Globus pallidus (tissue), 1 donor: ENCODE results near the gene VKORC1.
A peak's percentile ranks its signal among the peaks of the same experiment; 100 is the strongest.

Experiments
- DNase-seq: peaks from one replicate; pipeline ENCODE4 v3.0.0-alpha.2; 2015; ENCODE audit warnings: low spot score

VKORC1 gene

DNA sequence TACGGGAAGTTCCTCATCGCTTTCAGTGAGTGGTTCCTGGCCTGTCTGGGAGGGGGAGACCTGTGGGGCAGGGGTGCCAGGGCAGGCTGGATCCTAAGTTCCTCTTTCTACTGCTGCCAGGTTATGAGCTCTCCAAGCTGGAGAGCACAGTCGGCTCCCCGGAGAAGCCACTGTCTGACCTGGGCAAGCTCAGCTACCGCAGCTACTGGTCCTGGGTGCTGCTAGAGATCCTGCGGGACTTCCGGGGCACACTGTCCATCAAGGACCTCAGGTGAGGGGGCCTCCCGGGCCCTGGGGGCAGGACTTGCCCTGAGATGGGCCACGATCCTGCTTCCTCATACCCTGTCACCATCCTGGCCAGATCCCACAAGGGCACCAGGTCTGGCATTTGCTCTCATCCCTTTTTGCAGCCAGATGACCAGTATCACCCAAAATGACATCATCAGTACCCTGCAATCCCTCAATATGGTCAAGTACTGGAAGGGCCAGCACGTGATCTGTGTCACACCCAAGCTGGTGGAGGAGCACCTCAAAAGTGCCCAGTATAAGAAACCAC is 35.8 kb upstream of the VKORC1 start:
- no peak for DNase-seq

DNA sequence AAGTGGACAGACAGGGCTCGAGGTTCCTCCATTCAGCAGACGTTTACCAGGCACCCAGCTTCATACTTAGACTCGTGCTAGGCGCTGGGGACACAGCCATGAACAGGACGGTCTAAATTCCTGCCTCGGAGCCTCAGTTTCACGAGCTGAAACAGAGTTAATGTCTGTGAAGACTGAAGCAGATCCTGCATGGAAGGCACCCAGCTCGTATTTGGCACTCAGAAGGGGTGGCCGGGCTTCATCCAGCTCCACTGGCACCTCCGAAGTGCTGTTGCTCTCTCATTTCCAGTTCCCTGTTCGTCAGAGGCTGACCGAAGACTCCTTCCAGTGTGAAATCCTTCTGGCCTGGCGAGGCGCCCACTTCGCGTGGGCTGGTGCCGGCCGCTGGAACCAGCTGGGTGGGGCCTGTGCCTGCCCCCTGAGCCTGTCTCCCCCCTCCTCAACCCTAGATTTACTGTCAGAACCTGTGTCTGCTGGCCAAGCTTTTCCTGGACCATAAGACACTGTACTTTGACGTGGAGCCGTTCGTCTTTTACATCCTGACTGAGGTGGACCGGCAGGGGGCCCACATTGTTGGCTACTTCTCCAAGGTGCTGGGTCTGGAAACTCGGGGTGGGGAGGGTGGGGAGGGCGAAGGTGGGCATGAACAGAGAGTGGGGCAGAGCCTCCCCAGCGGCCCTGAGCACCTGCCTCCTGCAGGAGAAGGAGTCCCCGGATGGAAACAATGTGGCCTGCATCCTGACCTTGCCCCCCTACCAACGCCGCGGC is 35.2 kb upstream of the VKORC1 start:
- no peak for DNase-seq

DNA sequence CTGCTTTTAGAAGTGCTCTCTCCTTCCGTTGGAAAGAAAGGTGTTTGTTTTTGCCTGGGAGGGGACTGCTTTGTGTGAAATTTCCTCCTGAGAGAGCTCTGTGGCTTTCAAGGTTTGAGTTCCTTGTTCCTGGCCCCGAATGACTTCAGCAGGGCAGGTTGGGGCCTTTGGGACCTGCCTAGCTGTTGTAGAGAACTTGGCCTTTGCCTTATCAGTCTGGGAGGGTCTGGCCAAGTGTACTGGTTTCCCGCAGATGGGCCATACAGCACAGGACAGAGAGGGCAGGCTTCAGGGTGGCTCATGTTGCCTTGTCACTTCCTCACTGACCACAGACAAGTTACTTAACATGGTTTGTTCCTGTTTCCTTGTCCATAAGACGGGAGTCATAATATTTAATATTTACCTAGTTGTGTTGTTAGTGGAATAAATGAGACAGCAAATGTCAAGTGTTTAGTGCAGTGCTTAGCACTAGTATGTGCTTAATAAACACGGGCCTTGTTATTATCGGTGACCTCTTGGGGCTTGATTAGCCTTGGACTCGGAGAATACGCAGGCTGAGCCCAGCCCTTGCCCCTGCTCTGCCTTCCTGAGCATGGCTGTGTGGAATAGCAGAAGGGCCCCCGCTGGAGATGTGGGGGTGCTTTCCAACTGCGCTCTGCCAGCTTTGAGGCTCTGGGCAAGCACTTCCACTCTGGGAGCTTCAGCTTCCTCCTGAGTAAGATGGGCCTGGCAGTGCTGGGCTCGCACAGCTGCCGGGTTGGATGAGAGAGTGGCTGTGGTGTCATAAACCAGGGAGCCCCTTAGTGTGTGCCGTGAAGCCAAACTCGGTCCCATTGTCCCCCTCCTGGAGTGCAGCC is 34.3 kb upstream of the VKORC1 start:
- DNase-seq: peak; percentile 55

DNA sequence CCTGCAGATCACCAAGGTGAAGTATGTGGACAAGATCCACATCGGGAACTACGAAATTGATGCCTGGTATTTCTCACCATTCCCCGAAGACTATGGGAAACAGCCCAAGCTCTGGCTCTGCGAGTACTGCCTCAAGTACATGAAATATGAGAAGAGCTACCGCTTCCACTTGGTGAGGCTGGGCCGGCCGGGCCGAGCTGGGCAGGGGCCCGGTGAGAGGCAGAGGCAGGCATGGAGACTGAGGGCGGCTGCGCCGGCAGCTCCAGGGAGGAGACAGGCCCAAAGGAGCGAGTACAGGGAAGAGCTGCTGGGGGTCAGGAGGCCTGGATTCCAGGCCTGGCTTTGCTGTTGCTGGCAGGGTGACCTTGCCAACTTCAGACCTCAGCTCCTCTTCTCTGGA is 32.6 kb upstream of the VKORC1 start:
- DNase-seq: no peak

DNA sequence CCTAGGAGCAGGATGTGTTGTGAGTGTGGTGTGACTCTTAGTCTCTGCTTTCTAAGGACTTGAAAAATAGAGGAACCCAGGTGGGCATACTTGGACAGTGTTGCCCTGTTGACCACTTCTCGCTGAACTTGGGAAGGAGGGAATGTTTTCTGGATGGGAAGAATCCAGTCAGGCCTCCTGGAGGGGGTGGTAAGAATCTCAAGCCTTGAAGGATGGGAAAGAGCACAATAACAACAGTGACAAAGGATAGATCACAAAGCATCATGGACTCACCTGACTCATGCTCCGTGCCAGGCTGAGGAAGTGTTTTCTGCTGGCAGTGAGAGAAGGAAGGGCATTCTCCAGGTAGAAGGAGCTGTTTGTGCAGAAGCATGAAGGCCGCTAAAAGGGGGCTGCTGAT is 31.2 kb upstream of the VKORC1 start:
- no peak for DNase-seq

DNA sequence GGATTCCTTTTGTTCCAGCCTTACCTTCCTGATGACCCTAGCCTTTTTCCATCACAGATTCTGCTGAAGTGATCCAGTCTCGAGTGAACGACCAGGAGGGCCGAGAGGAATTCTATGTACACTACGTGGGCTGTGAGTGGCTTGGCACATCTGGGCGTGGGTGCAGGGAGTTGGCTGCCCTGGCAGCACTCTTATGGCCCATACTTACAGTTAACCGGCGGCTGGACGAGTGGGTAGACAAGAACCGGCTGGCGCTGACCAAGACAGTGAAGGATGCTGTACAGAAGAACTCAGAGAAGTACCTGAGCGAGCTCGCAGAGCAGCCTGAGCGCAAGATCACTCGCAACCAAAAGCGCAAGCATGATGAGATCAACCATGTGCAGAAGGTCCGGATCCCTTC is 25.5 kb upstream of the VKORC1 start:
- DNase-seq: no peak

DNA sequence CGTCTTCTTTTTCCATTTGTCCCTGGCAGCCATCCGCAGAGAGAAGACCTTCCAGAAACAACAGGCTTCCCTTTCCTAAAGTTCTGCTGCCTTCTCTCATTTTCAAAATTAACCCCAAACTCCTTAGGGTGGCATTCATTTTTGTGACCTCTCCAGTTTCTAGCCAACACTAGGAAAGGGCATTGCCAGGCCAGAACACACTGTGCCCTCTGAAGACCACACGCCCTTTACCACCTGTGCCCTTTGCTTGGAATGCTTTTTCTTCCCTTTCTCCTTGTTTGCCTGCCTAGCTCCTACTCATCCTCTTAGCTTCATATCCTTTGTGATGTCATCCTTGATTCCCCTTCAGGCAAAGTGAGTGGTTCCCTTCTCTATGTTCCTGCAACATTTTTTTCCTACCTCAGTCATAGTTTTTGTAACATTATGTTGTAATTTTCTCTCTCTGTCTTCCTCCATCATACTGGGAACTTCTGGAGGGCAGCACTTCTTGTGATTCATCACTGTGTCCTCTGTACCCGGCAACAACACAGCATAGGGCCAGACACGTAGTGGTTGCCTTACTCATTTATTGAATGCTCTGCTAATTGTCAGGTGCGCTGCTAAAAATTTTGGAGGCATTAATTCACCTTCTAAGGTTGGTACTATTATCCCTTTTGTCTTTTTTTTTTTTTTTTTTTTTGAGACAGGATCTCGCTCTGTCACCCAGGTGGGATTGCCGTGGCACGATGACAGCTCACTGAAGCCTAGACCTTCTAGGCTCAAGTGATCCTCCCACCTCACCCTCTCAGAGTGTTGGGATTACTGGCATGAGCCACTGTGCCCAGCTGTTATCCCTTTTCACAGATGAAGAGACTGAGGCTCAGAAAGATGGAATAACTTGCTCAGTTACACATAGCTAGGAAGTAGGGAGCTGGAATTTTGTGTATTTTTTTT is 23.9 kb upstream of the VKORC1 start:
- no peak for DNase-seq

DNA sequence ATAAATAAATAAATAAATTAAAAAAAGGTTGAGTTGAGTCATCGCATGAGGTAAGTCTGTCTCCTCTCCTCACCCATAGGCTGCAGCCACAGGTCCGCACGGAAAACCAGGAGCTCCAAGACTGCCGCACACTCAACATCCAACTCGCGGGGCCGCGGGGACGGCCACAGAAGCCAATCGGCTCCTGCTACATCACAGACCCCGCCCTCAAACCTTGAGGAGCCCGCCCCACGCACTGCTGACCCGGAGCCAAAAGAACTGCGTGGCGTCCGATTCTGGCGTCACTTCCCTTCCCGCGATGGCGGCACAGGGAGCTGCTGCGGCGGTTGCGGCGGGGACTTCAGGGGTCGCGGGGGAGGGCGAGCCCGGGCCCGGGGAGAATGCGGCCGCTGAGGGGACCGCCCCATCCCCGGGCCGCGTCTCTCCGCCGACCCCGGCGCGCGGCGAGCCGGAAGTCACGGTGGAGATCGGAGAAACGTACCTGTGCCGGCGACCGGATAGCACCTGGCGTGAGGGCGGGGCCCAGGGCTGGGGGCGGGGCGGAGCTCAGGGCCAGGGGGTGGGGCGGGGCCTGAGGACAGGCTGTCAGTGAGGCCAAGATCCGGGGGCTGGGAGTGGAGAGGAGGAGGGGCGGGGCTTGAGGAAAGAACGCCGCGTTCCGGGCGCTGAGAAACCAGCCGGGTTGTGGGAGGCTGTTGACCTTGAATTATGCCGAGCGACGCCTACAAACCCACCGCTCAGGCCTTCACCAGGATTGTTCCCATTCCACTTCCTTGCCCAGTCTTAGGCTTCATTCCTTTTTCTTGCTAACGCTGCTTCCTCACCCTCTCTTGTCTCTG is 23.0 kb upstream of the VKORC1 start, which contains the start of gene KAT8:
KAT8 (plus strand) TSS at position 281 of the 839 bp plus-strand sequence; CDS start at position 299, 18 bp downstream.
- DNase-seq: peak; percentile 97

DNA sequence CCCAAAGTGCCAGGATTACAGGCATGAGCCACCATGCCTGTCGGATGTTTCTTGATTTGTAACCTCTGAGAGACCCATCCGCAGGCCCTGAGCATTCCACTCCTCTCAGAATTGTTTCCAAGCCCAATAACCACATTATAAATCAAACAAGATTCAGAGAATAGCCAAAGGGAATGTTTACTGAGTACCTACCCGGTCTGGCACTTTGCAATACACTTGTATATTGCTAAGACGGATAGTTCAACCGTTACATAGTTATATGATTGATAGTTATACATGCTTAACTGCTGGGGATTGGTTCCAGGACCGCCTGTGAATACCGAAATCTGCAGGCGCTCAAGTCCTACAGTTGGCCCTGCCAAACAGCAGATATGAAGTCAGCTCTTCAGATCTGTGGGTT is 19.9 kb upstream of the VKORC1 start:
- DNase-seq: no peak

DNA sequence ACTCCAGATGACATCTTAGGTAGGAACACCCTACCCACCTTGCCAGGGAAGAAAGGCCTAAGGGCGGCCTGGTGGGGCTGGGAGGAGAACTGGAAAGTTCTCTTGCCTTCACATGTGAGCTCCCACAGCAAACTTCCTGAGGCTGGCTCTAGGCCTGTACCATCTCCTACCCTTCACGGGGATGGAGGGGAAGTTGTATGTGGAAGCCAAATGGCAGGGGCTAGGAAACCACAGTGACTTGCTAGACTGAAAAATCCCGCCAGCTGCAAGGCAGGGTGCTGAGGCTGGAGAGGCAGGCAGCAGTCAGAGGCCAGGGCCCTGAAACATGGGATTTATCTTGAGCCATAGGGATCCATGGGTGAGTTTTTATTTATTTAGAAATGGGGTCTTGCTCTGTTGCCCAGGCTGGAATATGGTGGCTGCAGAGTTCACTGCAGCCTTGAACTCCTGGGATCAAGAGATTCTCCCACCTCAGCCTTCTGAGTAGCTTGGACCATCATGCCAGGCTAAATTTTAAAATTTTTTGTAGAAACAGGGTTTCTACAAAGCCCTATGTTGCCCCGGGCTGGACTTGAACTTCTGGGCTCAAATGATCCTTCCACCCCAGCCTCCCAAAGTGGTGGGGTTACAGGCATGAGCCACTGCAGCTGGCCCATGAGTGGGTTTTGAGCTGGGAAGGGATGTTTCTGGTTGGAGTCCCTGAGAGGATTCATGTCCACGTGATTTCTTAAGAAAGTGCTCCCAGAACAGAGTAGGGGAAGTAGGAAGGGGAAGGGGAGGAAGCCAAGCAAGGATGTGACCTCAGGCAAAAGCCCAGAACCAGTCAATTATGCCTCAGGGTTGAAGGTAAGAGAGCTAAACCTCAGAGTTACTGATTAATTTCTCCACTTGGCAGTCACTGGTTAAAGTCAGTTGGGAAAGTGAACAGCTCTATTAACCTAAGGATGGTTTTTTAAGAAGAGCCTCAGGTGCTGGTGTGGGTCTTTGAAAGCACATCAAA is 18.8 kb upstream of the VKORC1 start:
- DNase-seq: peak; percentile 46

DNA sequence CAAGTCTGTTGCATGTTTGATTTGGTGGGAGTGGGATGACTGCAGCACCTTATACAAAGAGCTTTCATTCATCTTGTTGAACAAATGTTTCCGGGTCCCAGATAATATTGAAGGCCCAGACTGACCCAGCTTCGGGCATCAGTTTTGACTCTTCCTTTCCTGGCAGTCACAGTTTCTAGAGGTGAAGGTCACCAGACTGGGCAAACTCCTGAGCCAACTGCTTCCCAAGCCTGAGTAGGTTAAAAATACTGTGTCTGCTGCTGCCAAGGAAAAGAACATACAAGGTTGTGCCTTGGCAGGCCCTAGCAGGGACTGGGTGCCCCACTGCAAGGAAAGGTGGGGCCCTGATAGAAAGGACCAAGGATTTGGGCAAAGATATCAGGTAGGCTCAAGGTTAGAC is 18.1 kb upstream of the VKORC1 start:
- DNase-seq: no peak

DNA sequence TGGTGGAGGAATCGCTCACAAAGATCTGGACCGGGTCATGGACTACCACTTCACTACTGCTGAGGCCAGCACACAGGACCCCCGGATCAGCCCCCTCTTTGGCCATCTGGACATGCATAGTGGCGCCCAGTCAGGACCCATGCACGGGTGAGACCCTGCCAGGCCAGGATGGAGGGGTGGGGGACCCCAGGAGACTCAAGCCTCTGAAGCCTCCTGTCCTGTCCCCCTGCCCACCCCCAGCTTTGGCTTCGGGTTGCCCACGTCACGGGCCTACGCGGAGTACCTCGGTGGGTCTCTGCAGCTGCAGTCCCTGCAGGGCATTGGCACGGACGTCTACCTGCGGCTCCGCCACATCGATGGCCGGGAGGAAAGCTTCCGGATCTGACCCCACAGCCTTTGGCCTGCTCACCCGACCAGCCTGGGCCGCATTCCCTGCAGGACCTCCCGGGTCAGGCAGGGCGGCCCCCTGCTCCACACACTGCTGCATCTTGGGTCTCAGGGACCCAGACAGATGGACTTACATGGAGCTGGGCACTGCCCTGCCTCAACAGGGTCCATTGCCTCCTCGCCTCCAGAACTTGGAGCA is 17.4 kb upstream of the VKORC1 start:
- no peak for DNase-seq

DNA sequence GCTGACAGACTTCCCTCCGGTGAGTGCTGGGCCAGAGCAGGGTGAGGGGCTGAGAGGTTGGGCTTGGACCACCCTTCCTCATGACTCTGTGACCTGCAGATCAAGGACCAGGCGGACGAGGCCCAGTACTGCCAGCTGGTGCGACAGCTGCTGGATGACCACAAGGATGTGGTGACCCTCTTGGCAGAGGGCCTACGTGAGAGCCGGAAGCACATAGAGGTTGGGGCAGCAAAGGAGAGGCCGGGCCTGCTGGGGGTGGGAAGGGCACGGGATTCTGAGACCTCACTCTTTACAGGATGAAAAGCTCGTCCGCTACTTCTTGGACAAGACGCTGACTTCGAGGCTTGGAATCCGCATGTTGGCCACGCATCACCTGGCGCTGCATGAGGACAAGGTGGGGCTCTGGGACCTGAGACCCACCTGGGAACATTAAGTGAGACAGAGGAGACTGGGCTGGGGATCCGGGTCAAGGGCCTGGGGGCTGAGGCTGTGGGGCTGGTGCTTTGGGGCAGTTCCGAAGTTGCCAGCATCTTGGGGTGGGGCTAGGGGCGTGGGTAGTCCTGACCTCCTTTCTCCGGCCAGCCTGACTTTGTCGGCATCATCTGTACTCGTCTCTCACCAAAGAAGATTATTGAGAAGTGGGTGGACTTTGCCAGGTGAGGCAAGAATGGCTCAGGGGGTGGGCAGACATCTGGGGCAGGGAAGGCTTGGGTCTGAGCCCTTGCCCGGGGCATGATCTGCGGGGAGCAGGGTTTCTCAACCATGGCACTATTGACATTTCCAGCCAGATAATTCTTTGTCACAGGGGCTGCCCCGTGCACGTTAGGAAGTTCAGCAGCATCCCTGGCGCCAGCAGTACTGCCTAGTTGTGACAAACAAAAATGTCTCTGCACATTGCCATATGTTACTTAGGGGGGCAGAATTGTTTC is 15.8 kb upstream of the VKORC1 start:
- DNase-seq: no peak

DNA sequence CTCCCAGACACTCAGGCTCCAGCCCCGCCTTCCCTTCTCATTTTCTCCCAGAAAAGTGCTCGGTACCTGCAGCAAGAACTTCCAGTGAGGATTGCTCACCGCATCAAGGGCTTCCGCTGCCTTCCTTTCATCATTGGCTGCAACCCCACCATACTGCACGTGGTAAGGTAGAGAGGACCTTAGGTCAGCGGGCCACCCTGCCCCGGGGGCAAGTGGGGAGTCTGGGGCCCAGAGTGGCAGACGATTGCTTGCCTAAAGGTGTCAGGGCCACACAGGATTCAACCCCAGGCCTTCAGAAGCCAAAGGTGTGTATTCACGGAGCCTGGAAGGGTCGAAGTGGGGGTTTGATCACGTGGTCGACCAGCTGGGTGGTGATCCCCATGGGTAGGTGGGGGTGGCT is 15.0 kb upstream of the VKORC1 start:
- DNase-seq: no peak

DNA sequence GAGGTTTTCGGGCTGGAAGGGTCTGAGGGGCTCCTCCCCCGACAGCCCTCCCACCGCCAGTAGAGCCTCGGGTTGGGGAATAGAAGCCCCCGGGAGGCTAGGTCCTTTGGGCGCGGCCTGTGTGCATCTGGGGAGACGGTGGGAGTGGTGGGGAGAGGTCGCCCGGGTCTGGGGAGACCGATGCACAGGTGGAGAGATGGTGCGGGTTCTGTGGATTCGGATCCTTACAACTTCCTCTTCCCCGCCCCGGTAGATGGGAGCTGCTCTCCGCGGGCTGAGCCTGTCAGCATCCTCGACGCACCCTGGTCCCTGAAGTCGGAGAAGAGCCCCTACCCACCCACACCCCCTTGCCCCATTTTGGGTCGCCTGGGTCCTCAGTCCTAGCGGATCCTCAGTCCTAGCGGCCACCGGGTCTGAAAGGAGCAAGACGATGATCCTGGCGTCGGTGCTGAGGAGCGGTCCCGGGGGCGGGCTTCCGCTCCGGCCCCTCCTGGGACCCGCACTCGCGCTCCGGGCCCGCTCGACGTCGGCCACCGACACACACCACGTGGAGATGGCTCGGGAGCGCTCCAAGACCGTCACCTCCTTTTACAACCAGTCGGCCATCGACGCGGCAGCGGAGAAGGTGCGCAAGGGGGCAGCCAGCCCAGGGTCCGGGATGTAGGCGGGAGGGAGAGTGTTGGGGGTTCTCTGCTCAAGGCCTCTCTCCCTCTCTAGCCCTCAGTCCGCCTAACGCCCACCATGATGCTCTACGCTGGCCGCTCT is 14.4 kb upstream of the VKORC1 start:
- DNase-seq: no peak

DNA sequence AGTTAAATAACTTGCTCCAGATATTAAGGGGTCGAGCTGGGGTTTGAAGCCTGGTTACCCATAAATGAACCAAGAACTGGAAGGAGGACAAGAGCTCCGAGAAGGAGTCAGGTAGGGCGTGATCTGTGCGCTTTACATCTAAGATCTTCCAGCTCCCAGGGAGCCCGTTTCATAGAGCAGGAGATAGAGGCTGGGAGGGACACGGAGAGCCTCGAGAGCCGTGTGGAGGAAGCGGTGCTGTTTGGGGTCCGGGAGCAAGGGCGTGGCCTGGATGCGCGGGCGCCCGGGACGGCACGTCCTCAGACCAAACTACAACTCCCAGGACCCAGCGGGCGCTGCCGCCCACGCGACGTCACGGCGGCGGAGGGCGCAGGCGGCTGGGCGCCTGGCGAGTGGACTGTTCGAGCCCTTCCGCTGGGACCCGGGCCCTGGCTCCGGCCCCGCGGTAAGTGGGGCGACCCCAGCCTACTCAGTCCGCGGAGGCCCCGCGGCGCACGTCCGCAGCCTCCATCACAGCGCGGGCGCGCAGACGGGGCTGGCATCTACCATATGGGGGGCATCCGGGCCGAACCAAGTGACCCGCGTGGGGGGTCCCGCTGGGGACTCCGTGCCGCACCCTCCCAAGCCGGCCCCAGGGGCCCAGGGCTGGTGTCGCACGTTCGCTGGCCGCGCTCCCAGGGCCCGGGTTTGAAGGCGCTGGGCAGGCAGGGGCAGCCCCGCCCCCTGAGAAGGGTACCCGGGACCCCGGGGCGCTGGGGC is 13.6 kb upstream of the VKORC1 start, which contains the start of gene BCKDK:
BCKDK (plus strand) TSS at position 352 of the 759 bp plus-strand sequence. CDS start 838 bp downstream, outside the sequence.
- DNase-seq: peak; percentile 67
